GM06990 (cell line): ENCODE data around the gene ADAMTSL2.
A peak's percentile ranks its signal among the peaks of the same experiment; 100 is the strongest.

Source experiments
- DNase-seq: peaks from one replicate; pipeline ENCODE4 v3.0.0-alpha.2; 2011; ENCODE audit not compliant: insufficient read length; ENCODE audit errors: extremely low read depth
- H3K27me3 ChIP-seq: replicated peaks from 2 replicates; pipeline ENCODE4 v1.6.0; 2011; ENCODE audit warnings: low read length; ENCODE audit not compliant: control insufficient read depth, insufficient read depth
- H3K36me3 ChIP-seq: 2 replicates; pipeline ENCODE4 v1.5.1; 2011; ENCODE audit warnings: low read length; ENCODE audit not compliant: control insufficient read depth, insufficient read depth
- H3K4me3 ChIP-seq: replicated peaks from 2 replicates; pipeline ENCODE4 v1.5.1; 2011; ENCODE audit warnings: low read depth, mild to moderate bottlenecking, control low read depth, low read length
- TF ChIP-seq, protein P1 (sequence below): IDR thresholded peaks from 2 replicates; pipeline ENCODE4 v1.5.1; 2011; ENCODE audit warnings: low read length, control low read depth, mild to moderate bottlenecking, inconsistent platforms; ENCODE audit not compliant: insufficient read depth, poor library complexity, severe bottlenecking

Gene ADAMTSL2

DNA sequence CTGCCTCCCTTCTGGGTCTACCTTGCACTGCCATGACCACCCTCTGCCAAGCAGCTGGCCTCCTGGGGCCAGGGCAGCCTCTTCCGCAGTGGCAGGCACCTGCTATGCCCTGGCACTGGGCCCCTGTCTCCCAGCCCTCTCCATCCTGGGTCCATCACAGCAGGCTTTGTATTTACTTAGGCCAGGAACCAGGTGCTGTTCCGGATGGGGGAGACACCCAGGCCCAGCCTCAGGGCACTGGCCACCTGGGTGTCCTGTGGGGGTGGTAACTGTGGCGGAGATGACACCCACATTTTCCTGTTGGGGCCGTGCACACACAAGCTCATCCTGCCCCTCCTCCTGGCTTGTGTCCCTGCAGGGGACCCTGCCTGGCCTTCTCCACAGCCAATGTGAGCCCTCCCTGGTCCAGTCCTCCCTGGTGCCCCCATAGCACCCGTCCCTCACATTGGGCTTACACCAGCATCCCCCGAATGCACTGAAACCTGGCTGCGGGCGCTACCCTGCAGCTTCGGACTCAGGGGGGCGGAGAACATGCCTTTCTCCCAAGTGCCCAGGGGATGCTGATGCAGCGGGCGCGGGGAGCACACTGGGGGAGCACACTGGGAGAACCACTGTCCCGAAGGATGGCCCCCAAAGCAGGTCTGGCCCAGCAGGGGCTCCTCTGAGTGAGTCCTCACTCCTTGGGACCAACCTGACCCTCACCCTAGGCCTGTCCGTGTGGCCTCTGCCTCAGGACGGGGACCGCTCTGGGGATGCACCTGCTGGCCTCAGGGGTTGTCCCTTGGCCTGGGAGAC, 56.8 kb downstream of the ADAMTSL2 start:
- no peak for DNase-seq
- Histone ChIP-seq H3K36me3 (no peaks in the 10 kb centered on the region), H3K4me3 (no peak overlapping the region), H3K27me3 (no peaks in the 10 kb centered on the region)
- TF ChIP-seq, protein P1, sequence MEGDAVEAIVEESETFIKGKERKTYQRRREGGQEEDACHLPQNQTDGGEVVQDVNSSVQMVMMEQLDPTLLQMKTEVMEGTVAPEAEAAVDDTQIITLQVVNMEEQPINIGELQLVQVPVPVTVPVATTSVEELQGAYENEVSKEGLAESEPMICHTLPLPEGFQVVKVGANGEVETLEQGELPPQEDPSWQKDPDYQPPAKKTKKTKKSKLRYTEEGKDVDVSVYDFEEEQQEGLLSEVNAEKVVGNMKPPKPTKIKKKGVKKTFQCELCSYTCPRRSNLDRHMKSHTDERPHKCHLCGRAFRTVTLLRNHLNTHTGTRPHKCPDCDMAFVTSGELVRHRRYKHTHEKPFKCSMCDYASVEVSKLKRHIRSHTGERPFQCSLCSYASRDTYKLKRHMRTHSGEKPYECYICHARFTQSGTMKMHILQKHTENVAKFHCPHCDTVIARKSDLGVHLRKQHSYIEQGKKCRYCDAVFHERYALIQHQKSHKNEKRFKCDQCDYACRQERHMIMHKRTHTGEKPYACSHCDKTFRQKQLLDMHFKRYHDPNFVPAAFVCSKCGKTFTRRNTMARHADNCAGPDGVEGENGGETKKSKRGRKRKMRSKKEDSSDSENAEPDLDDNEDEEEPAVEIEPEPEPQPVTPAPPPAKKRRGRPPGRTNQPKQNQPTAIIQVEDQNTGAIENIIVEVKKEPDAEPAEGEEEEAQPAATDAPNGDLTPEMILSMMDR: no peak

DNA sequence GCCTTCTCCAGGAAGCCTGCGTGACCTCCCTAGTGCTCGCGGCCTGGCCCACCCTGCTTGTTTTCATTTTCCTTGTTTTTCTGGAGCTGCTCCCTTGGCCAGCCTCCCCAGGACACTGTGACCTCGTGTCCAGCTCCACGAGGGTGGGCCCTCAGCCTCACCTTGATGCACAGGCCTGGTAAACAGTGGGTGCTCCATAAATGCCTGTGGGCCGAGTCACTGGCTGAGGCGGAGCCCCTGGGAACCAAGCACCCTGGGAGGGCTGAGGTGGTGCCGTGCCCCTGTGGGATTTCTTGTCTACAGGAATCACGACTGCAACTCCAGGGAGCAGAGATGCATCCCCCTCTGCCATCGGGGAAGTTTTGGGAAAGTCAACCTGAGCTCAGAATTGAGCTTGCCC, 57.5 kb downstream of the ADAMTSL2 start:
- Histone ChIP-seq H3K4me3 (no peak overlapping the region), H3K27me3 (no peaks in the 10 kb centered on the region), H3K36me3 (no peaks in the 10 kb centered on the region)
- DNase-seq: no peak
- TF ChIP-seq, protein P1: no peak

DNA sequence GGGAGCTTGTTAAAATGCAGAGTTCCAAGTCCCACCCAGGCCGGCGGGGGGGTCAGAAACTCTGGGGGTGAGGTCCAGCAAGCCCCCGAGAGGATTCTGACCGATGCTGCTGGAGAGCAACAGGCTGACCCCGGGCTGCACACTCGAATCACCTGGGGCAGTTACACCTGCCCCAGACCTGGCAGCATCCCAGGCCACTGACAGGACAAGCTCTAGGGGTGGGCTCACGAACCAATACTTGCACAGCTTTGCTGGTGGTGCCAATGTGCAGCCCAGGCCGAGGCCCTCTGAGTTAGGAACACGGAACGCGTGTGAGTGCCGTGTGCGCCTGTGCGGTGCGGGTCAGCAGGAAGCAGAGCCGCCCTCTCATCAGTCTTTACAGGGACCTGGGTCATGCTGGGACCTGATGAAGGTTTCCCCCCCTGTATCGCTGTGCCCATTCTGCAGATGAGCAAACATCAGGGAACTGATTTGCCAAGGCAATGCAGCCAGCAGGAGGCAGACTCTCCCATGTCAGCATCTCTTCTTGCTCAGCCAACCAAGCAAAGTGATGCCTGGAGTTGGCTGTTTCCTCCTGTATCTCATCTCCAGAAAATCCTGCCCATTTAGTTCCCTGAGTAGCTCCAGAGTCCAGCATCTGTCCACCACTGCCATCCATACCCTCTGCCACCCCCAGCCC, 58.4 kb downstream of the ADAMTSL2 start:
- no peaks in the 10 kb centered on the region for H3K36me3 ChIP-seq
- H3K4me3 ChIP-seq: no peak overlapping the region
- TF ChIP-seq, protein P1: peak; percentile 47
- no peak for DNase-seq
- H3K27me3 ChIP-seq: no peaks in the 10 kb centered on the region

DNA sequence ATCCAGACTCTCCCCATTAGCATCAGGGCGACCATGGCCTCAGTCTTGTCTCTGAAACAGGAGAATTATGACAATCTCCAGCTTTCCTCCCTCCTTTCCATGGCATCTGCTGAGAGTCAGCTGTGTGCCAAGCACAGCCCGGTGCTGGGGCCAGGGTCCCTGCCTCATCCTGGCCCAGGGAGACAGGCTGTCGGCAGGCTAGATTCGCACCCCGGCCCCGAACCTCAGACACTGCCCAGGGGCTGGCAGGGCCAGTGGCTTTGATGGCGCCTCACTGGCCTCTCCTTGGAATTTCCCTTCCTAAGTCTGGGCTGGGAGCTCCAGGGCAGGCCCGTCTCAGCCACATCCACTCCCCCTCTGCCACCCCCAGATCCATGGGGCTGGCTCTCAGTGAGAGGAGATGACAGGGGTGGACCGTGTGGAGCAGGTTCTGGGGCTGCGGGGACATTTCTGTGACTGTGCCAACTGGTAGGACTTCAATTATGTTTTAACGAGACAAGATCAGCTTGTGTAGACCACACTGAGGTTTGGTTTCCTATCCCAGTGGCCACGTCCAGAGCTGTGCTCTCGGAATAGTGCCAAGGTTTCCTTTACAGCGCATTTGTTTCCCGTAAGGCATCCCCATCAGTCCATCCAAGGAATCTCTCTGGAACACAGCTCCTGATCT, 59.2 kb downstream of the ADAMTSL2 start:
- H3K36me3 ChIP-seq: no peaks in the 10 kb centered on the region

DNA sequence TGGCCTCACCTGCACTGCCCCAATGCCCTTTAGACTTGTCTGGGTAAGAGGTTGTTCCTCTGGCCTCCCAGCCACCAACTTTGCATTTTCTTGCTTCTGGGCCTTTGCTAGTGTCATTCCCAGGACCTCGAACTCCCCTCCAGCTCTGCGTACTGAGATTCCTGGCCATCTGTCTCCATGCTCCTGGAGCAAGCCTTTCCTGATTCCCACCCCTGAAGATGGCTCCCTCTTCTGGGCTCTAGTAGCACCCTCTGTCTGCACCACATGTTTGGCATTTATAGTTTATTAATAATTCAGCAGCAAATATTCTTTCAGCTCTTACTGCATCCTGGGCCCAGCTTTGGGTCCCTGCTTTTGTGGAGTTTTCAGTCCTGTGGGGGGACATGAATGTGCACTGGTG, 59.8 kb downstream of the ADAMTSL2 start:
- H3K36me3 ChIP-seq: no peaks in the 10 kb centered on the region
- no peak for DNase-seq
- H3K27me3 ChIP-seq: no peaks in the 10 kb centered on the region
- H3K4me3 ChIP-seq: no peak overlapping the region
- TF ChIP-seq, protein P1: no peak

More for the DNA sequence above, 59.2 kb downstream of the ADAMTSL2 start:
- H3K4me3 ChIP-seq: no peak overlapping the region
- TF ChIP-seq, protein P1: no peak
- no peaks in the 10 kb centered on the region for H3K27me3 ChIP-seq
- no peak for DNase-seq
